HG02973 (cell line): ENCODE results near the gene MBD5.

Experiments
- ATAC-seq: cut with Tn5 transposase; IDR thresholded peaks from one replicate; pipeline ENCODE4 v1.9.1; 2021; ENCODE audit warnings: moderate library complexity; ENCODE audit not compliant: unreplicated experiment

MBD5 gene

DNA sequence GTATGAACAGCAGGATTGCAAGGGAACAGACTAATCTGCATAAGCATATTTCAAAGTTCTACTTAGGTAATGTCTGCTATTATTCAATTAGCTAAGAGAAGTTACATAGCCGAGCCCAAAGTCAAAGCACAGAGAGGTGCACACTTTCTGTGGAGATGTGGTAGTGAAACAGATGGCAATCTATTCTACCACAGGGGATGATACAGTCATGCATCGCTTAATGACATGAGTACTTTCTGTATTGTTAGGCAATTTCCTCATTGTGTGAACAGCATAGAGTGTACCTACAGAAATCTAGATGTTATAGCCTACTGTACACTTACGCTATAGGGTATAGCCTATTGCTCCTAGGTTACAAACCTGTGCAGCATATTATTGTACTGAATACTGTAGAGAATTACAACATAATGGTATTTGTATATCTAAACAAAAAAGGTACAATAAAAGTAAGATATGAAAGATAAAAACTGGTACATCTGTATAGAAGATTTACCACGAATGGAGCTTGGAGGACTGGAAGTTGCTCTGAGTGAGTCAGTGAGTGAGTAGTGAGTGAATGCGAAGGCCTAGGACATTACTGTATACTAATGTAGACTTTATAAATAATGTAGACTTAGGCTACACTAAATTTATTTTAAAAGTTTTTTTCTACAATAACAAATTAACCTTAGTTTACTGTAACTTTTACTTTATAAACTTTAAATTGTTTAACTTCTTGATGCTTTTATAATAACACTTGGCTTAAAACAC is 197.6 kb downstream of the MBD5 start:
- no peak for ATAC-seq

DNA sequence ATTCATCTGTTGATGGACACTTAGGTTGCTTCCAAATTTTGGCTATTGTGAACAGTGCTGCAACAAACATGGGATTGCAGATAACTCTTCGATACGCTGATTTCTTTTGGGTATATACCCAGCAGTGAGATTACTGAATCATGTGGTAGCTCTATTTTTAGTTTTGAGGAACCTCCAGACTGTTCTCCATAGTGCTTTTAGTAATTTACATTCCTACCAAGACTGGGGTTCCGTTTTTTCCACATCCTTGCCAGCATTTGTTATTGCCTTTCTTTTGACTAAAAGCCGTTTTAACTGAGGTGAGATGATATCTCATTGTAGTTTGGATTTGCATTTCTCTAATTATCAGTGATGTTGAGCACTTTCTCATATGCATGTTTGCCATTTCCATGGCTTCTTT is 200.3 kb downstream of the MBD5 start:
- no peak for ATAC-seq

DNA sequence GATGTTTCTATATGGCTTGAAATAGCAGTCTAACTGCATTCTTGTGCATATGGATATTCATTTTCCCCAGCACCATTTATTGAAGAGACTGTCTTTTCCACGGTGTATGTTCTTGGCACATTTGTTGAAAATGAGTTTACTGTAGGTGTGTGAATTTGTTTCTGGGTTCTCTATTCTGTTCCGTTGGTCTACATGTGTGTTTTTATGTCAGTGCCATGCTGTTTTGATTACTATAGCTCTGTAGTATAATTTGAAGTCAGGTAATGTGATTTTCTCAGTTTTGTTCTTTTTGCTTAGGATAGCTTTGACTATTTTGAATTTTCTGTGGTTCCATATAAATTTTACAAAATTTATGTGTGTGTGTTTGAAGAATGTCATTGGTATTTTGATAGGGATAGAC is 201.0 kb downstream of the MBD5 start:
- ATAC-seq, result no peak

GRCh38 chr2:148231858-148232257 is 211.0 kb downstream of the MBD5 start:
- no peak for ATAC-seq

DNA sequence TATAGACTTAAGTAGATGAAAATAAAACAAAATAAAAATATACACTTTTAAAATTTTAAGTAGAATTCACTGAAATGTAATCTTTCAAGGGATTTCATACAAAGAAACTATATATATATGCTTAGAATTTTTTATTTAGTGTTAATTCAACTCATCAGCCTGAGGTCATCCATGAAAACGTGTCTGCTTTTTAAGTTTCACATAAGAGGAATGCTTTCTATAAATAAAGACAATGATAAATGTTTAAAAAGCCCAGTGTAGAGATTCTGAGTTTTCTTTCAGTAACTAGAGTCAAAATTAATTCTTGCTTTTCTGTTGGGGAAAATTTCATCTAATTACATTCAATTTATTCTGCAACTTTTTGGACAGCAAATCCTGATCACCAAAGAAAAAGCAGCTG is 213.3 kb downstream of the MBD5 start:
- no peak for ATAC-seq

- ATAC-seq, result no peak
Measured at GRCh38 chr2:148237911-148238310, 217.0 kb downstream of the MBD5 start.

DNA sequence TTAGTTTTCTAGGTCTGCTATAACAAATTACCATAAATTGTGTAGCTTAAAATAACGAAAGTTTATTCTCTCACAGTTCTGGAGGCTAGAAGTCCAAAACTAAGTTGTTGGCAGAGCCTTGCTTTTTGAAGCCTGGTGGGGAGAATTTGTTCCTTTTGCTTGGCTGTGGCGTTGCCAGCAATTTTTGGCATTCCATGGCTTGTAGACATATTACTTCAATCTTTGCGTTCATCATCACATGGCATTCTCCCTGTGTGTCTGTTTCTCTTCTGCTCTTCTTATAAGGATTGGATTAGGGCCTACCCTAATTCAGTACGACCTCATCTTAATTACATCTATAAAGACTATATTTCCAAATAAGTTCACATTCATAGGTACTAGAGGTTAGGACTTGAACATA is 217.7 kb downstream of the MBD5 start:
- ATAC-seq, result no peak

DNA sequence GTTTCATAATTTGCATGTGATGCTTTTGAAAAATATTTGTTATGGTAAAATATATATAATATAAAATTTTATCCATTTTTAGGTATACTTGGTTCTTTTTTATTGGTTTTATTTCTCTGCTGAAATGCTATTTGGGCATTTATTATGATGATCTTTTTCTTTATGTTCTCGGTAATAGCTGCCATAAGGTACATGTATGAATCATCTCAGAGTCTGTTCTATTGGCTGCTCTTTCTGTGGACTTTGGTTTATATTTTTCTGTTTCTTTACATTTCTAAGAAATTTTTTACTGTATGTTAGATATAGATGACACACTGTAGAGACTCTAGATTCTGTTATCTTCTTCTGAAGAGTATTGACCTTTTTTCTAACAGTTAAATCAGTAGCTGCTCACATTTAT is 219.9 kb downstream of the MBD5 start:
- no peak for ATAC-seq

- no peak for ATAC-seq
Measured at GRCh38 chr2:148244593-148245292, 223.9 kb downstream of the MBD5 start.

DNA sequence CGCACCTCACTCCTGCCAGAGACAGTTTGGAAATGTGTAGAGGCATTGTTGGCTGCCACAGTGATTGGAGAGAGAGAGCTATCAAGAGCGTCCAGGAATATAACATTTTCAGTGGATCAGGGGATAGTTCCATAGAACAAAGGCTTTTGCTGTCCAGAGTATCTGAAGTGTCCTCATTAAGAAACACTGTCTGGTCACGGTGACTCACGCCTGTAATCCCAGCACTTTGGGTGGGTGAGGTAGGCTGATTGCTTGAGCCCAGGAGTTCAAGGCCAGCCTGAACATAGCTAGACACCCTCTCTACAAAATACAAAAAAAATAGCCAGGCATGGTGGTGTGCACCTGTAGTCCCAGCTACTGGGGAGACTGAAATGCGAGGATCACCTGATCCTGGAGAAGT is 231.1 kb downstream of the MBD5 start:
- ATAC-seq, result no peak

- ATAC-seq, result no peak
Measured at GRCh38 chr2:148252646-148253045, 231.8 kb downstream of the MBD5 start.

GRCh38 chr2:148253685-148254084 is 232.8 kb downstream of the MBD5 start:
- no peak for ATAC-seq

DNA sequence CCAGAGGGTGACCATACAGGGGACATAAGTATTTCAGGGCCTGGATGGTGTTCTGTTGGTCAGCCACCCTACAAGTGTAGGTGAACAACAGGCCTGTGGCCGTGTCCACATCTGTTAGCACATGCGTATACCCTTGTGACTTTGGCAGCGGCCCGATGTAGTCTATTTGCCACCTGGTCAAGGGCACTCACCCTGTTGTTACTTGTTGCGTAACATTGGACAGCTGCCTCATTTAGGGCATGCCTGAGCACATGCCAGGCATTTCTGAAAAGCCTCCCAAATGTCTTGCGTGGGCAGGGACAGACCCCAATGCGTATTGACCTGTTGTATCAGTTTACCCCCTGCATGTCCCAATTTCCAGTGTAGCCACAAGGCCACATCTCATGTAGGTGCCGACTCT is 235.0 kb downstream of the MBD5 start:
- no peak for ATAC-seq

DNA sequence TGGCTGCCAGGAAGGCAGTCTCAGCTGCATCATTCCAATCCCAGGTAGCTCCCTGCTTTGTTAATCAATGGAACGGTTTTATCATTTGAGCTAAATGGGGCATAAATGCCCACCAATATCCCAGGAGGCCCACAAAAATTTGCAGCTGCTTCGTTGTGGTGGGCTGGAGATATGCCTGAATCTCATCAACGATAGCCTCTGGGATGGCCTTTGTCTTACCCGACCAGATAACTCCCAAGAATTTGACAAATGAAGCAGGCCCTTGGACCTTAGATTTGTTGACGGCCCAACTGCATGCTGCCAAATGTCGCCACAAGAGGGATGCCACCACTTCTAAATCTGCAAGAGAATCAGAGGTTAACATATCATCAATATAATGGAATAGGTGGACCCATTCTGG is 236.4 kb downstream of the MBD5 start:
- ATAC-seq, result no peak

DNA sequence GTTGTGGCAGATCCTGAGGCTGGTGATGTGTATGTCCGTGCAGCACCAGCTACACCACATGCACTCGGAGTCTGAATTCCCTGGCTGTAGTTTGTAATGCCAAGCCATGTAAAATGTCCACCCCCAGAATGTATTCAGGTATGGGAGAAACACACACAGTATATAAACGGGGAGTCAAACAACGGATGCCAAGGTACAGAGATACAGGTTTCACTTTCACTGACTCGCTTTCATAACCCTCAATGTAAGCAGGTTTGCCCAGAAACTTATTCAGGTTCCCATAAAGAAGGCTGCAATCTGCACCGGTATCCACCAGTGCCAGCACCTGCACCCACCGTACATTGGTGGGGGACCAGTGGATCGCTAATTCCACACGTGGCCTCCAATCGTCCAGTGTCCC is 237.2 kb downstream of the MBD5 start:
- ATAC-seq, result no peak

DNA sequence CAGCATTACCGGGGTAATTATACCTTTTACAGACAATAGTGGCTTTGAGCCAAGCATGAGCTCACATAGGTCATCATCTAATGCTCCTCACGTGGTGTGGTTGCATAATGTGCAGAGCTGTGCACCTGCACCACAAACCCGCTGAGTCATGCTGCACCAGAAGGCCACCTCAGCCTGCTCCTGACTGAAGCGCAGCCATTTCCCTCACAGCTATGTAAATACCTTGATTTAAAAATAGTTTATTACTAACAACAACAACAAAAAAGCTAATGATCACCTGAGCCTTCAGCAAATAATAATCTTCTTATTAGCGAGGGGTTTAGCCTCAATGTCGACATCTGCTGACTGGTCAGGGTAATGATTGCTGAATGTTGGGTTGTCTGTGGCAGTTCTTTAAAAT is 238.8 kb downstream of the MBD5 start:
- ATAC-seq, result no peak

- ATAC-seq, result no peak
Measured at GRCh38 chr2:148263890-148264289, 243.0 kb downstream of the MBD5 start.

DNA sequence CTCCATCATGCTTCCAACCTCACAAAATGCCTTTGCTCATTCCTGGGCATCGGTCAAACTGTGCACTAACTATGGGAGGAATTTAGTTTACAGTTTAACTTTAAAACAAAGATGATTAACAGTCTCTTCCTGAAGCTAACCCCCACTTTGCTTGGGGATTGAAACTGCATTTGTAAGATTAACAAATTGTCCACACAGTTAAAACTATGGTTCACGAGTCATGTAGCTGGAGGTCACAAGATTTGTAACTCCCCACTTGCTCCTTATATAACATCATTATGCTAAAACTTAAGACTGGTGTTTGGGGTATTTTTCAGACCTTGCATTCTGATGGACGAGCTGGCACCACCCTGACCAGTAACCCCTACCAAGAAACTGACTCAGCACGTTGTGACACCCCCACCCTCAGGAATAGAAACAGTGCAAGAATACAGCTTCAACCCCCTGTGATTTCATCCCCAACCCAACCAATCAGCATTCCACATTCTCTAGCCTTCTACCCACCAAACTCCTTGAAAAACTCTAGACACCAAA is 252.3 kb downstream of the MBD5 start:
- no peak for ATAC-seq

- ATAC-seq, result no peak
Measured at GRCh38 chr2:148279216-148279615, 258.3 kb downstream of the MBD5 start.

DNA sequence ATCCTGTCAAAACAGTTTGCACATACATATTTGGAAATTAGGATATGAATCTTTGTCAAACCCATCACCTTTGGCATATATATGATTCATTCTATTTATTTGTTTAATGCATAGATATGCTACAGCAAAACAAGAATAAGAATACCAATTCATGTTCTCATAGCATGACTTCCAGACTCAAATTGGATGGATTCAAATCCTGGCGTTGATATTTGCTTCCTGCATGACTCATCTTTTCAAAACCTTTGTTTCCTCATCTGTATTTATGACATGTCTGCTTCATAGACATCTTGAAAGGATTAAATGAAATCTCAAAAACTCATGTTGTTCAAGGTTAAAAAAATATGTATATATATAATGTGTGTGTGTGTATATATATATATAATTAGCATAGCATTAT is 261.3 kb downstream of the MBD5 start:
- no peak for ATAC-seq

GRCh38 chr2:148292431-148292830 is 271.5 kb downstream of the MBD5 start:
- no peak for ATAC-seq

DNA sequence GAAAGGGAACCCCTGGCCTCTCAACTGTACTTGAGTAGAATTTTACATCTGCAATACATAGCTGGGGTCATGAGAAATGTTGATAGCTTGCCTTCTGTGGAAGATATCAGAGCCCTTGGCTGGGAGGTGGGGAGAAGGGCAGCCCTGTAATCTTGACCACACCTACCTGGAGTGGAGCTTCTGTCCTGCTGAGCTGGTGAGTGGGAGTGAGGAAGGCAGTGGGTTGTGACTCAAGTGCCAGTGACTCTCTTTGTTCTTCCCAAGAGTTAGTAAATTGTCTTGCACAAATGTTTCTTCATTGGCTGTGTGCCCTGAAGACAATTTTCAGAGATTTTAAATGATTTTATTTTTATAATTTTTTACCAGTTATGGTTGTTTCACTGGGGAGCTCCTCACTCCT is 277.3 kb downstream of the MBD5 start:
- ATAC-seq, result no peak
